AG08395 (cell line): ENCODE data around the gene EPHB1.

Source experiments
- DNase-seq: peaks from one replicate; pipeline ENCODE4 v3.0.0; 2012; ENCODE audit warnings: mixed read lengths, low spot score

Gene EPHB1

DNA sequence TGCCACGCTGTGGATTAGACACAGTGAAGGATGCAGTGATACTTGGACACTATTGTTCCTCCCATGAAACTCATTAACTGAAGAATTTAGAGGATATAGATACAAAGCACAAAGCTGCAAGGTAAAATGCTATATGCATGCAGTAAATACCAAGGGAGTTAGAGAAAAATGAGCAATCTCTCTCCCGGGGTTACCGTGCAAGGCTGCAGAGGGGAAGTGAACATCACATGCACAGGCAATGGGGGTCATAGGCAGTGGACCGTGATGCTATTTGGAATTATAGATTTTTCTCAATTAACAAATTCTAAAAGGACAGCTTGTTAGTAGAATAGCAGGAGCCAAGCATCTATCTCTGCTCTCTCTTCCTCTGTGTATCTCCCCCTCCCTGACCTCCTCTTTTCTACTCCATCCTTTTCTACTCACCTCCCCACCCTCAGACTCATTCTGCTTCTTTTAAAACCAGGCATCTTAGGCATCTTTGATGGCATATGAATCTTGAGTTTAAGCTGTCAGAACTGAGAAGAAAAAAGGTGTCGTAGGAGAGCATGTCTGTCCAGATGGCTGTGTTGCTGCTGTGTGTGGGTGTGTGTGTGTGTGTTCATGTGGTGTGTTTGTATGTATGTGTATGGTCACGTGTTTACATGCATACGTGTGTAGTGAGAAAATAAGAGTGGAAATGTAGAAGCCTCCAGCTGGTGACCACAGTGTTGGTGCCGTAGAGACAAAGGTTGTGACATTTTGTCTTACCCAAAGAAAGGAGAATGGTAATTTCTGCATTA, 339.0 kb downstream of the EPHB1 start:
- DNase-seq: no peak

DNA sequence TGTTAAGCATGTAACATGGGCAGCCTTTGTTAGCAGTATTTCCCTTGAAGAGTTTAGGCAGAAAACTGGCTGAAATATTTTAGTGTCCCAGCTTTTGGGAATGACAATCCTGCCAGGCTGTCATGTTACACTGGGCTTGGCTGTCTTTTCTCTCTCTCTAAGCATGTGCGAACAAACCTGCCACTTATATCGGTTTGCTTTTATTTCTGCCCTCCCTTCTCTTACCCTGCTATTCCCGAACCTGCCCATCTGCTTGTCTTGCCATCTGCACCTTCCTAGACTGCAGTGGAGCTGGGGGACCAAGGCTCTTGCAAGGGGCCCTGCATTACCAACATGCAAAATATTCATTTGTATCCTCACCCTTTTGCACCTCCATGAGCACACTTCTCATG, 339.6 kb downstream of the EPHB1 start:
- no peak for DNase-seq

DNA sequence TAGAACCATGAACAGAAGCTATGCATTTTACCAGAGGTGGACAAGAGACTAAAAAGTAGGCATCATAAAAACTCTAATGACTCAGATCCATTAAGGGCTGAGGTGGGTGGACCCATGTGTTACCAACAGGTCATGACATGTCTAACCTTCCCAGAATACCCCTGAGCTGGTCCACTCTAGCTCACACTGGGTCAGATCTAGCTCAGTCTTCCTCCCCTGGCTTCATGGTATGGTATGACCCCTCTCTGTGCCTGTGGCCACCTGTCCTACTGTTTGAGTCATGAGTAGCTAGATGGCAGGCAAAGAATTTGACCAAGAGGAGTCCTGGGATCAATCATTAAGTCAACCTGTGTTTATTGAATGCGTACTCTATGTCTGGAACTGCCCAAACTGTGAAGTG, 340.4 kb downstream of the EPHB1 start:
- DNase-seq: no peak

DNA sequence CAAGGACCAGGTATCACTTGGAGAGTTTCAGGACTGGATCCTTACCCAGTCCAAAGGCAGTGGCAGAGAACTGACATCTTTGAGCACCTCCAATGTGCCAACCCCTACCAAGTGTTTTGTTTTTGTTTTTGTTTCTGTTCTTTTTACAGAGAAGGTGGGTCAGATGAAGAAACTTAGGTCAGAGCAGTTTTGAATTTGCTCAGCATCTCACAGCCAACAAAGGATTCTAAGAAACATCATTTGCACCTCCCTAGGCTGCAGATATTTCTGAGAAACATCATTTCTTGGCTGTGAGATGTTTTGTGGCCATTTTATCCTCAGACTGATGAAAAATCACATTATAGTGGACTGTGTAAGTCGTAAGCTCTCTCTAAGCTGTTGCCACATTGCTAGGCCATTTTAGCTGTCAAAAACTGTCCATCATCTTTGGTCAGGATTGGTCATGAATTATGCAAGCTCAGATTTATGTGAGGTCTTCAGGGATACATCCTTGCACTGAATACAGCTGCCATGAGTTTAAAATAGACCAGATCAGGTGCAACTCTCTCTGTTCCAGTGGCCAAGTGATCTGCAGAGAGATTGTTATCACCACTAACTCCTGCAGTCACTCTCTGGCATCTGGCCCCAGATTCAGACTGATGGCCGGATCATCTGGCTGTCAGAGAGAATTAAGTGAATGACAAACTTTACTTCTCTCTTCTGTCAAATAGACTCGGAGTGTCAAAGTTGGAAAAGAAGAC, 341.5 kb downstream of the EPHB1 start:
- DNase-seq: no peak

DNA sequence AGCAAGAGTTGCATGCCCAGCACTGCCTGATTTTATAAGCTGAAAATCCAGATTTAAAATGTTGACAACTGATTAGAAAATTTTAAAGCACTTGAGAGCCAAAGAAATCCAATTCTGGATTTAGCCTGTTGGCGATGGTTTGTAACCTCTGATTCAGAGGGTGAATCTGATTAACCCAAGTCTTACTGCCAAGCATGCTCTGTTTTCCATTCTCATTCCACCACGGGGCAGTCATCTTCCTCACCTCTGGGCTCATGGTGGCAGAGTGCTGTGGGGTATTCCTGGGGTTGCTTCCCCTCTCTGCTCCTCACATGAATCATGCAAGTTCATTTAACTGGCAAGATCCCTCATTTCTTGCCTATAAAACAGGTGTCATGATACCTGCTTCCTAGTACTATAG, 342.2 kb downstream of the EPHB1 start:
- DNase-seq: peak; percentile 3

DNA sequence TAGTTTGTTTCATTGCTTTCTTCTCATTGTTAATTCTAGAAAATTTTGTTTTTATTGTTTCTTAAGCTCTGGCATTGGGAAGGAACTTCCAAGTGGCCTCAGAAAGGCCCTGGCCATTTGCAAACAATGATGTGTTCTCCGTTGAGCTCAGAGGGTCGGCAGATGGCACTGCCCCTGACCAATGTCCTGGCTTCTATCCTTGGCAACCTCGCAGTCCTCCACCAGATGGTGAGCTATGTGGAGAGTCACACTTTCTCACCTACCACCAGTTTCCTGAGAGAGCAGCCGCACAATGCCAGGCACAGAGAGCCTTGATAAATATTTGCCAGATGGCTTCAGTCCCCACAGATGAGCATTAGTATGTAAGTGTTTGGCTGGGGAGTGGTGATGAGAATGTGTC, 343.7 kb downstream of the EPHB1 start:
- no peak for DNase-seq

DNA sequence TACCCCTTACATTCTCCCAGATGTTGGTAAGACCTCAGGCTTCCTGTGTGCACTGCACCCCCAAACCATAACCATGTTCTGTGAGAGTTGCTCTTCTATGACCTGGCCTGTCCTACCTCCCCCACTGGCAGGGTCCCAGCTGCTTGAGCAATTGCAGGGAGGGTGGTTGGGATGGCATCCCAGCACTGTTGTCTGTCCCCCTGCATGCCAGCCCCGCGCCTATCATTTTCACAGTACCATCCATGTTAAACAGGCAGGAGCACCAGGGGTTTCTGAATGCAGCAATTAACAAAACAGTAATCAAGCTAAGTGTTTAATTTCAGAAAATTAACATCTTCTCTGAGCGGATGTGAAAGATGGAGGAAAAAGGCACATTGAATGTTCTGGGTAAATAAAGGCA, 345.5 kb downstream of the EPHB1 start:
- no peak for DNase-seq

DNA sequence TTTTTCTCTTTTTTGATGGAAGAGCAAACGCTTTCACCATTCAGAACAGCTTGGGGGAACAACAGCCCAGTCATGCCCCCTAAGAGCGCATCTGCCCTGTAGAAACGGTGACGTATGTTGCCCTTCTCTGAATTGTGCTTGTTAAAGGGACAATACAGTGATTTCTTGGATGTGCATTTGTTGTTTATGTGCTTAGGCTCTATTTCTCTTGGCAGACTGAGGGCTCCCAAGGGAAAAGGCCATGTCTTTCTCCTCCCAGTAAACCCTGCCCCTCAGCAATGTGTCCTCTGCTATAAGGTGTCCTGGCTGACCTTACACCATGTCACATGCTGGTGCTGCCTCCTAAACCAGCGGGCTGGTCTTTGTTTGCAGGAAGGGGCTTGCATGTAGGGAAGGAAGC, 346.1 kb downstream of the EPHB1 start:
- no peak for DNase-seq

DNA sequence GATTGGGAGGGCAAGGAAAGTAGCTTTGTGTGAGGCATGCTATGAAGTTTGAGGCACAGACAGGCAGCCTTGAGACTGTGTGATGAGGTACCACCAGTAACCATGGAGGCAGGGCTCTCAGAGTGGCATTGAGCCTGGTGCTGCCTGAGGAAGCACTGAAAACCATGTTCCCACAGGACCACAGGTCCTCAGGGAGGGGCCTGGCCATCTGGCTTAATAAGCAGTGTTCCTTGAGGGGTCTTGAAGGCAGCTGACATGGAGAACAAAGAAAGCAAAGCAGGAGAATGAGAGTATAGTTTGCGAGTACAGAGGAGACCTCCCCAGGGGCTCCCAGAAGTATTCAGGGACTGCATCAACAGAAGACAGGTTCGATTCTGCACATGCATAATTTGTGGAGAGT, 346.6 kb downstream of the EPHB1 start:
- DNase-seq: no peak

DNA sequence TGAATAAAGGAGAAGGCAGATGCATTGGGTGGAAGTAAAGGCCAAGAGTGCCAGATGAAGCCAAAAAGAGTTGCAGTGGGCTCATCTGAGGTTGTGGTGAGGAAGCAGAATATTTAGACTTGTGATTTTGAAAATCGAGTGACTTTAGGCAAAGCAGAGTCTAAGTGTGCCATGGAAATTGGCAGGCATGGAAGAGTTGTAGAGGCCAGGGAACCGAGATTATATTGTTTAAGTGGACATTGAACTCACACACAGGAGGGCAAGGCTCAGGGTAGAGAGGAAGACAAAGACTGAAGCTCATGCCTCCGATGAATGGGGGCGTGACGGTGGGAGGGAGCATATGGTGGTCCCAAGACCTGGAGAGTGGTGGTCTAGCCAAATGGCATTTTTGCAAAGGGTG, 347.5 kb downstream of the EPHB1 start:
- DNase-seq: no peak

DNA sequence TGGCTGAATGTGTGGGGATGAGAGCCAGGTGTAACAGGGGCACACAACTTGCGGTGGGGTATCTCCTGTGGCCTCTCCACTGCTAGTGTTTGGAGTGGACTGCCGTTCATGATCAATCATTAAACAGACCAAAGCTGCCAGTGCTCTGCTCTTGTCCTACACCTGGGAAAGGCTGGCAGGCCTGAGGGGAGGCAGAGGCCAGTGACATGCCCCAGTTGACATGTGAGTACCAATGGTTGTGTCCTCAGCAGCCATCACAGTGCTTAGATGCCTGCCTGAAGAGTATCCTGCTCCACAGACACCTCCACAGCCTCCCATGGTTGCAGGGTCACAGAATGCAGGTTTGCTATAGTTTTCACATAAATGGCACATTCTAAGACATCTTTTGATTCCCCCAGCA, 348.4 kb downstream of the EPHB1 start:
- no peak for DNase-seq

DNA sequence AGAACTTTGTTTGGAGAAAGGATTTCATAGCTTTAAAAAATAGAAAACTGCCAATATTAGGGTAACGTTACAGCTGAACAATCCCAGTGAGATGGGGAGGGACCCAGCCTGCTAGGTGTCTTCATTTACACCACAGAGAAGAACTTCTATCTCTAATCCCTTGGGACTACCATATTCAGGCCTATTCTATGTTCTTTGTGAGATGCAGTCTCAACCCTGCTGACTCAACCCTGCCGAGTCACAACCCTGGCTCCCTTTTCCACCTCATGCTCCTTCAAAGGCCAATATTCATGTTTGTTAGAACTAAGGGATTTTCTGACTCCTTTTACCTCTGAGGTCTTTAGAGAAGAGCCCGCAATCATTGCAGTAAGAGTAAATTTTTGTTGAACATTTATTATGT, 350.5 kb downstream of the EPHB1 start:
- DNase-seq: peak; percentile 63

DNA sequence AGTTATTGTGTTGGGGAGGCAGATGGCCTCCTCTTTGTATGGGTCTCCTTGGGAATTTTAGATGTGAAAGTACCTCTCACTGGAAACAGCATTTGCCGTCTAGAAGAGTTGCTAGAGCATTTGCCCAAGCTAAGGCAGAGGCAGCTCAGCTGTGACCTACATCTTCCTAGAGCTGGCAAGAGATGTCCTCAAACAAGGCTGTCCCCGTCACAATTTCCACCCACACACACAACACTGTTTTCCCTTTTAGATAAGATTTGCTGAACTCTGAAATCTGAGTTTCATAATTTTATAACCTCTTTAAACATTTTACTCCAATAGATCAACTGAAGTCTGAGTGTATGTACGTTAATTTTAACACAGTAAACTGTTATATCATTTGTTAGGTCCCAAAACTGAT, 352.6 kb downstream of the EPHB1 start:
- DNase-seq: no peak

DNA sequence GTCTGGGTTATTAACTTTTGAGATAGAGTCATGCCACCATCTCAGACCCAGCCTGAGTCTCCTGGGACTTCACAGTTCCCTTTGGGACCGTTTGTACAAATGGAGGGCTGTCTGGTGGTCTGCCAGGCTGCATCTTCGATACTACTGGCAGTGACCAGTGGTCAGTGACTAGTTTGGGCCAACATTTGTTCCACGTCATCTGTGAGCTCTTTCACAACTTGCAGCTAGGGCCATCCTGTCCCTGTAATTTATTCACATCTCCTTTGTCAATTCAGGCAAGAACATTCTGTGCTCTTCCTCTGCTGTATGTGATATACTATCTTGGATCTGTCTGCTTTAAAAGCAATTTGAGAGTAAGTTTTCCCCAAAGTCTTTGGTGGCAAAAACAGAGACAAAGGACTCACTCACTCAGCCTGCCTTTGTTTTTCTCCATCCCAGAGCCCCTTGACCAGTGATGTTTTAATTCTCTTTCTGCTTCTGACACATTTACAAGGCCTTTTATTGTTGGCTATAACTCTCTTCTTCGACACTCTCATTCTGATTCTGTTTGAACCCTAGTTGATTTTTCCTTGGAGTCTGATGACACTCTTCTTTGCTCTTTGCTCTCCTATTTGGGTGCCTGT, 353.4 kb downstream of the EPHB1 start:
- no peak for DNase-seq

DNA sequence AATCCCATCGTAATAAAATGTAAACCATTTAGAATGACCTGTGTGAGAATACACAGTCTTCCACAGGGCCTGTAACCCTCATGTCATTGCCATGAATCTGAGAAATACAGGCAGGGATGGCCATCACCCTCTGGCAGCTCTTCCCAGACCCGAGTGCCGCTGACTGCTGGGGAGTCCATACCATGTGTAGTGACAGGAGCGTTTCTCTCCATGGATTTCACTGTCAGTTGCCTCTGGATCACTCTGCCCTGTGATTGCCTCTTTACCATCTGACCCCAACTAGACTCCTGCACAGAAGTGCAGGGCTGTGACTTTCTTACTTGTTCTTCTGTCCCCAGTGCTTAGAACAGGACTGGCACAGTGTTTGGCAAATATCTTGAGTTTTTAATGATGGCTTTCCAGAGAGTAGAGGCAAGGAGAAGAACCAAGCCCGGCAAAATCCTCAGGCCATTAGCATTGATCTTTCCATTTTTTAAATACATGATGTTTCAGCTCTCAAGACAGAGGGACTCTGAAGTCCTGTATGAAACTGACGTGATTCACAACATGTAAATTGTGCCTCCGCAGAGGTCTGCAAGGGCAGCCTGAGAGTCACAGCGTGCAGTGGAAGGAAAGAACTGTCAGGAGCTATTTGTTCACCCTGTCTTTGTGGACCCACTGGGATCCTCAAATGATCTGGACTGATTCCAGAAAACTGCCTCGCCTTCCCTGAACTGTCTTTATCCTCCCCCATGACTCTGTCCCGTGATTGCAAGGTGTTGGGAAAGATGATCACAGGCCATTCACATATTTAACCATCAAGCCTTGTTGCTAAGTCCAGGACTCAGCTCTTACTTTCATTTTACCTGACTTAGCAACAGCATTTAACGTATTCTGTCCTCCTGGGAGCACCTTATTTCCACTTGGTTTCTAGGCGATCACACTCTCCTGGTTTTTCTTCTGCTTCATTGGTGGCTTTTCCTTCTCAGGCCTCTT, 354.9 kb downstream of the EPHB1 start:
- no peak for DNase-seq

DNA sequence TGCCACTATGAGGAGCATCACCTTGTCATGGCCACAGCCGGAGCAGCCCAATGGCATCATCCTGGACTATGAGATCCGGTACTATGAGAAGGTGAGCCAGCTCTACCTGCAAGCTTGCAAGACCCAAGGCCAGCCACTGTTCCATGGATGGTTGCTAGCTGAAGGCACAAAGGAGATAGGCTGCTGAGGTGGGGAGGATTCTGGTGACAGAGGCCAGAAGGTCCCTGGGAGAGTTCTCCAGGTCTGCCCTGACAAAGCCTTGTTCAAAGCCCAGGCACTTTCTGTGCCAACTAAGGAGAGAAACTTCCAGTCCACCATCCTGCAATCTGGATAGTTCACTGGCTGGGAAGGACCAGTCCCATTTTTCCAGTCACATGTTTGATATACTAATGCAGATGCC, 359.1 kb downstream of the EPHB1 start:
- DNase-seq: no peak

DNA sequence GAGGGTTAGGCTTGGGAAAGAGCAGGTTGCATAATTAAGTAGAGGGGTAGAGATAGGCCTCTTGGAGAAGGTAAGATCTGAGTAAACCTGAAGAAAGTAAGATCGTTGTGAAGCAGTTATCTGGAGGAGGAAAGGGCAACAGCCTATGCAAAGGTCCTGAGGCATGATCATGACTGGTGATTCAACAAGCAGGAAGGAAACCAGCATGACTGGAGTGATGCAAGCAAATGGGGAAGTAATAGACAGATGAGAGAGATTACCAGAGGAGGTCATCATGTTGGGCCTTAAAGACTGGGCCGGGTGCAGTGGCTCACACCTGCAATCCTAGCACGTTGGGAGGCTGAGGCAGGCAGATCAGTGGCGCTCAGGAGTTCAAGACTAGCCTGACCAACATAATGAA, 360.2 kb downstream of the EPHB1 start:
- DNase-seq: no peak

DNA sequence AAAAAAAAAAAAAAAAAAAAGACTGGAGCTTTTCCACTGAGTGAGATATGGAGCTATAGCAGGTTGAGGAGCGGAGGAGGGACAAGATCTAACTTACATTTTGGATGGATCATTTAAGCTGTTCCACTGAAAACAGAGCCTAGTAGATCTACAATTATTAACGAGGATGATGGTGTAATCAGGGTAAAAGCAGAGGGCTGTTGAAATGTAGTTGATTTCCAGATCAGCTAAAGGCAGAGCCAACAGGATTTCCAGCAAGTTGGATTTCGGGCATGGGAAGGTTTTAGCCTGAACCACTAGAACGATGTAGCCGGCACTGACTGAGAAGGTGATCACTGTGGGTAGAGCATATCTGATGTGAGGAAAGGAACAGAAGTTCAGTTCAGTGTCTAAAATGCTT, 360.7 kb downstream of the EPHB1 start:
- no peak for DNase-seq

DNA sequence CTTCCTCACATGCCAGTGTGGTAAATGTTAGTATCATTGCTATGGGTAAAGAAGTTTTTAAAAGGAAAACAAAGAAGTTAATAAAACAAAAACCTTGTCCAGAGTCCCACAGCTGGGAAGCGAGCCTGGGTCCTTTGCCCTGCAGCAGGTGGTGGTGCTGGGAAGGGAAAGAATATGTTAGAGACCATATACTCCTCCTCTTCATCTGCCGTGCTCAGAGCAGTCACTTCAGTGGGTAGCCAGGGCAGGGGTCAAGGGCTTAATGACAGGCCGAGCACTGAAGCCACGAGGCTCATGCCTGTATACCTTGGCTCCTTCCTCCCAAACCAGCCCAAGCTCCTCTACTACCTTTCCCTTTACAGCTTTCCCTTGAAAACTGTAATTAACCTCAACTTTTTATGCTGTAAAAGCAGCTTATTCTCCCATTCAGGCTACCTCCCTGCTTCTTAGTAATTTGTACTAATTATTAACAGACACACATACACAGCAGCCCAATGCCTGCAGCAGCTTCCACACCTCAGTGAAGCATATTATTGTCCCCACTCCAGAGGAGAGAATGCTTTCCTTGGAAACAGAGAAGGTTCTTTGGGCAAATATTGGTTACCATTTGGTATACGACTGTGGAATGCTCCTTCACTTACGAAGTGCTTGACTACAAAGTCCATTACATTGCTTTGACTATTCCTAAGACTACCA, 362.1 kb downstream of the EPHB1 start:
- DNase-seq: no peak

DNA sequence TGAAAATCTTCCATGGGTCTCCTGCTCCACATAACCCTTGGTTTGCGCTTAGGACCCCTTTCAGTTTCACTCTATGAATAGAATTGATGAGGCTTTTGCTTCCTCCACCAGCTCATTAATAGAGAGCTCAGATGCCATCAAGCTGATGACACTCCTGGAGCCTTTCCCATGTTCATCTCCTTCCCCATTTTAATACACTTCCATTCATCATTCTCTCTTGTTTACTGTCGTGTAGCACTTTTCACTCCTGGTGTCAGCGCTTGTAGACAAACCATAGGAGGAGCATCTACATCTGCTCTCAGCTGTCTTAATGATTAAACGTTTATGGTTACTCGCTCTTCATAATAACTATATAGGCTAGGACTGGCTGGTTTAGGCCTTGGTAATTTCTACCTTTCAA, 363.5 kb downstream of the EPHB1 start:
- no peak for DNase-seq

DNA sequence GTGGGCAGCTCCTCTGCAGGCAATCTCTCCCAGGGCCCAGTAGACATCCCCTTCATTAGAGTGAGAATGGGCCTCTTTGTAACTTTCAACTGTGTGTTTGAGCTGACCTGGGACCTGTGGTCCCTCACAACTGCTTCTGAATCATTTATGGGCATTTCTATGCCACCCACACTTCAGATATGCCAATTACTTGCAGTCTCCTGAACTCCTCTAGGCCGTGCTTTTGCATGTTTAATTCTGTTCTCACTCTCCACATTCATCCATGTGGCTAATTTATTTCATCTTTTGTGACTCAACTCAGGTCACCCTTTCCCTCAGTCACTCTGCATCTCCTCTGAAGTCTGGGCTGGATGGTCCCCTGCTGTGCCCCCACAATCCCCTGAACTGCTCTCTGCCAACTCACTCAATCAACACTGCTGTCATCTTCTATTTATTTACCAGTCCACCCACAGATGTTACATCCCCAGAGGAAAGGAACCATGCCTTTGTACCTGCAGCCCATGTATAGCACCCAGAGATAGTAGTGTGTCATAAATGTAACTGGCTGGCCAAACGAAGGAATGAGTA, 364.7 kb downstream of the EPHB1 start:
- DNase-seq: no peak
